Caco-2 (cell line): ENCODE measurements around the gene C1orf141. TPM values are rescaled to one million over a fixed set of nuclear protein-coding genes. Genes with fewer than 3 reads are reported as not detected.
A peak's percentile ranks its signal among the peaks of the same experiment; 100 is the strongest.

Source experiments
- BruUV-seq: library from RNA; stranded (reverse); fragments of 400-500 nt; replicated peaks from 2 replicates; lab custom pipeline; 2021; lab: Mats Ljungman, UMichigan
- CTCF ChIA-PET: fragments of 300-600 bp; sonication (Branson Sonifier 250); formaldehyde crosslinking; loops from one replicate; lab custom pipeline; 2022; ENCODE audit warnings: antibody characterized with exemption; lab: Charles Lee
- POLR2A ChIA-PET: fragments of 300-600 bp; sonication (Branson Sonifier 250); formaldehyde crosslinking; loops from one replicate; lab custom pipeline; 2022; ENCODE audit warnings: antibody characterized with exemption; lab: Charles Lee
- DNase-seq, 2 experiments: peaks; one replicate each; pipeline versions ENCODE4 v3.0.0 to v3.0.0-alpha.2; 2020 to 2022
- H3K27me3 ChIP-seq: replicated peaks from 2 replicates; pipeline ENCODE4 v1.6.0; 2011; ENCODE audit warnings: low read length; ENCODE audit not compliant: control insufficient read depth, insufficient read depth
- H3K36me3 ChIP-seq: 2 replicates; pipeline ENCODE4 v1.5.1; 2011; ENCODE audit warnings: low read length; ENCODE audit not compliant: control insufficient read depth, insufficient read depth
- H3K4me1 ChIP-seq: fragments of 250-450 bp; sonication (Bioruptor Pico); 2 replicates; pipeline ENCODE4 v1.5.1; 2020; ENCODE audit warnings: mild to moderate bottlenecking
- H3K4me3 ChIP-seq: 2 replicates; pipeline ENCODE4 v1.5.1; 2011; ENCODE audit warnings: low read depth, mild to moderate bottlenecking, control low read depth, low read length
- H3K9me3 ChIP-seq: fragments of 250-450 bp; sonication (Bioruptor Pico); 2 replicates; pipeline ENCODE4 v1.5.1; 2020; ENCODE audit warnings: mild to moderate bottlenecking, moderate library complexity
- H3K27ac Mint-ChIP-seq: one replicate; pipeline ENCODE4 v1.8.0; 2022; ENCODE audit warnings: mixed read lengths; ENCODE audit not compliant: unreplicated experiment
- H3K27me3 Mint-ChIP-seq: one replicate; pipeline ENCODE4 v1.8.0; 2022; ENCODE audit warnings: mixed read lengths; ENCODE audit not compliant: insufficient read depth, unreplicated experiment
- H3K36me3 Mint-ChIP-seq: one replicate; pipeline ENCODE4 v1.8.0; 2022; ENCODE audit warnings: mild to moderate bottlenecking, mixed read lengths; ENCODE audit not compliant: insufficient read depth, unreplicated experiment
- H3K4me1 Mint-ChIP-seq: one replicate; pipeline ENCODE4 v1.8.0; 2022; ENCODE audit warnings: low read depth, mixed read lengths; ENCODE audit not compliant: unreplicated experiment
- H3K4me3 Mint-ChIP-seq: one replicate; pipeline ENCODE4 v1.8.0; 2022; ENCODE audit warnings: mild to moderate bottlenecking, moderate library complexity, mixed read lengths; ENCODE audit not compliant: unreplicated experiment
- H3K9me3 Mint-ChIP-seq: one replicate; pipeline ENCODE4 v1.8.0; 2022; ENCODE audit warnings: mixed read lengths; ENCODE audit not compliant: unreplicated experiment
- intact Hi-C: fragments of 100-400 bp; cut with micrococcal nuclease; formaldehyde crosslinking; loops from one replicate; pipeline ENCODE4 v1.10.0; 2022; ENCODE audit not compliant: unreplicated experiment
- total RNA-seq: library from RNA; stranded (reverse); gene quantifications from 2 replicates; pipeline ENCODE4 v1.2.3, GENCODE V29; 2022
- TF ChIP-seq, protein P1 (sequence below), 2 experiments: fragments of 200-600 bp in 1 of 2; IDR thresholded peaks; 1 replicate in 1 of 2; 2 replicates in 1 of 2; pipeline versions ENCODE4 v1.5.1 to v1.8.0; 2011 to 2022; ENCODE audit warnings: antibody characterized with exemption in 1 of 2, control low read depth in 1 of 2, inconsistent platforms in 1 of 2, low read depth in 1 of 2, low read length in 1 of 2, mild to moderate bottlenecking in 1 of 2, moderate library complexity in 1 of 2; ENCODE audit not compliant: insufficient read depth in 1 of 2, severe bottlenecking in 1 of 2, unreplicated experiment in 1 of 2

Gene C1orf141
- total RNA-seq, 1 experiment from 2014 or later, result not detected

GRCh38 chr1:67058242-67058641 lies 76.5 kb downstream of the C1orf141 start:
- H3K4me3 ChIP-seq, result no peak overlapping the region
- no peaks in the 10 kb centered on the region for H3K36me3 ChIP-seq
- peaks cover 5% of the 10 kb centered on the region for H3K36me3 Mint-ChIP-seq
- H3K9me3 ChIP-seq, result no peaks in the 10 kb centered on the region
- H3K4me1 ChIP-seq, result peaks cover 3% of the 10 kb centered on the region; the same call in 1 of the 2 replicates
- ChIA-PET POLR2A (no interaction called here), CTCF (no interaction called here)
- peaks cover 7% of the 10 kb centered on the region for H3K4me1 Mint-ChIP-seq
- intact Hi-C loops, result loop anchor here (10.0 kb wide), 1 partner anchor 123 kb away; no protein-coding TSS in a partner anchor
- H3K27me3 ChIP-seq, result no peaks in the 10 kb centered on the region
- H3K27me3 Mint-ChIP-seq, result no peaks in the 10 kb centered on the region
- BruUV-seq, result no TSS peak
- no peak overlapping the region for H3K4me3 Mint-ChIP-seq
- no peak overlapping the region for H3K27ac Mint-ChIP-seq
- TF ChIP-seq, protein P1, sequence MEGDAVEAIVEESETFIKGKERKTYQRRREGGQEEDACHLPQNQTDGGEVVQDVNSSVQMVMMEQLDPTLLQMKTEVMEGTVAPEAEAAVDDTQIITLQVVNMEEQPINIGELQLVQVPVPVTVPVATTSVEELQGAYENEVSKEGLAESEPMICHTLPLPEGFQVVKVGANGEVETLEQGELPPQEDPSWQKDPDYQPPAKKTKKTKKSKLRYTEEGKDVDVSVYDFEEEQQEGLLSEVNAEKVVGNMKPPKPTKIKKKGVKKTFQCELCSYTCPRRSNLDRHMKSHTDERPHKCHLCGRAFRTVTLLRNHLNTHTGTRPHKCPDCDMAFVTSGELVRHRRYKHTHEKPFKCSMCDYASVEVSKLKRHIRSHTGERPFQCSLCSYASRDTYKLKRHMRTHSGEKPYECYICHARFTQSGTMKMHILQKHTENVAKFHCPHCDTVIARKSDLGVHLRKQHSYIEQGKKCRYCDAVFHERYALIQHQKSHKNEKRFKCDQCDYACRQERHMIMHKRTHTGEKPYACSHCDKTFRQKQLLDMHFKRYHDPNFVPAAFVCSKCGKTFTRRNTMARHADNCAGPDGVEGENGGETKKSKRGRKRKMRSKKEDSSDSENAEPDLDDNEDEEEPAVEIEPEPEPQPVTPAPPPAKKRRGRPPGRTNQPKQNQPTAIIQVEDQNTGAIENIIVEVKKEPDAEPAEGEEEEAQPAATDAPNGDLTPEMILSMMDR (IDR thresholded peaks at IDR 0.05; ENCODE audit: insufficient read depth in 1 of 2, low read depth in 1 of 2, low read length in 1 of 2, severe bottlenecking in 1 of 2, unreplicated experiment in 1 of 2), result no peak
- H3K9me3 Mint-ChIP-seq, result no peaks in the 10 kb centered on the region
- no peak for DNase-seq

DNA sequence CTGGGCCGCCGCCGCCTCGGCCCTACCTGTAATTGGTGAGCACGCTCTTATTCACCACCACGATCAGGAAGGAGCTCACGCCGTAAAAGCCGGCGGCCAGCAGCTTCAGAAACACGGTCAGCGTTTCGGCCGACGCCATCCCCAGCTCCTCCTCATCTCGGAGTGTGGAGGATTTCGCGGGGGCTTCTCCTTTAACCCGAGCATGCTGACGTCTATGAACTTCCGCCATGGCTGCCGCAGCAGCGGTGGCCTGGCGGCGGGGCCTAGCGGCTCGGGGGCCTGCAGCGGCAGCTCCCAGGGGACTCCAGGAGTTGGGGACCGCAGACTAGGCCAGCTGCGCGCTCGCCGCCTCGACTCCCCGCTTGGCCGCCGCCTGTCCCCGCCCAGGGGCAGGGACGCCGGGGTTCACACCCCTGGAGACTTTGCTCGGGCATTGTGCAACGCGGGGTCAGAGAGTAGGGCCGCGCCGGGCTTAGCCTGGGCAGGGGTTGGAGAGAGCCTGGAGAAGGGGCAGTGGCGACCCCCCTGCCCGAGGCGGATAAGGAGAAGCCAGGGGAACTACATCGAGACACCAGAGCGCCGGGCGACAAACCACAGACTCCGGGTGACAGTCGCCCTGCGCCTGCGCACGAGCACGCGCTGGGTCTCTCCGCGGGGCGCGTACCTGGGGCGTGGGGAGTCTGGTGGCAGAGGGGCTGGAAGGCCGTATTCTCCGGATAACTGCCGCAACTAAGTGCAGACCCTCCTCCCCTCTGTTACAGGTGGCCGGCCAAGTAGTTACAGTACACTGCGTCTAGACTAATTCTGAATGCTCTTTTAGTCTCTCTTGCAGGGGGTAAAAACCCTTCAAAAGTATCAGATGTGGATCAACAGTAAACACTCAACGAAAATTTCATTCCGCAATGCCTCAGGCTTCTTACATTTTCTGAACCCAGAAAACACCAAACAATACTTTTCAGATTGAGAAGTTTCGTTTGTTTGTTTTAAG lies 80.7 kb downstream of the C1orf141 start, which contains the start of gene SLC35D1:
SLC35D1 (minus strand) TSS at position 364 of the 988 bp plus-strand sequence; CDS start at position 229, 135 bp downstream.
- intact Hi-C loops, result loop anchor here (1.0 to 10.0 kb wide), 3 partner anchors 83 to 119 kb away; no protein-coding TSS in a partner anchor
- no peaks in the 10 kb centered on the region for H3K36me3 ChIP-seq
- H3K4me1 Mint-ChIP-seq, result peaks cover 3% of the 10 kb centered on the region
- BruUV-seq, result TSS peak; percentile 58
- peak within 1 kb of the TSS; percentile 83 for H3K4me3 Mint-ChIP-seq
- POLR2A ChIA-PET, result interaction anchor here (0.9 to 1.2 kb wide), 2 partner anchors 85 to 129 kb away, joined by 3 to 4 read pairs; partner anchors contain the start of genes DNAI4 and MIER1
- DNase-seq, result peak; percentile 84 to 88
- peaks cover 10% of the 10 kb centered on the region for H3K36me3 Mint-ChIP-seq
- no peaks in the 10 kb centered on the region for H3K9me3 ChIP-seq
- peak within 1 kb of the TSS; percentile 87 for H3K27ac Mint-ChIP-seq
- H3K4me1 ChIP-seq, result peaks cover 9% of the 10 kb centered on the region; the same call in 1 of the 2 replicates
- no peaks in the 10 kb centered on the region for H3K9me3 Mint-ChIP-seq
- TF ChIP-seq, protein P1 (IDR thresholded peaks at IDR 0.05; ENCODE audit: insufficient read depth in 1 of 2, low read depth in 1 of 2, low read length in 1 of 2, severe bottlenecking in 1 of 2, unreplicated experiment in 1 of 2), result no peak
- H3K4me3 ChIP-seq, result peak within 1 kb of the TSS; percentile 77
- no peaks in the 10 kb centered on the region for H3K27me3 ChIP-seq
- no peaks in the 10 kb centered on the region for H3K27me3 Mint-ChIP-seq
- CTCF ChIA-PET, result interaction anchor here (0.5 kb wide), 1 partner anchor 96 kb away, joined by 3 read pairs; no protein-coding TSS in a partner anchor

GRCh38 chr1:67053535-67053784 lies 81.3 kb downstream of the C1orf141 start:
- Mint-ChIP-seq H3K9me3 (no peaks in the 10 kb centered on the region), H3K27ac (peak overlapping the region; percentile 87), H3K4me3 (peak overlapping the region; percentile 83), H3K4me1 (no peaks in the 10 kb centered on the region), H3K27me3 (no peaks in the 10 kb centered on the region), H3K36me3 (peaks cover 10% of the 10 kb centered on the region)
- Histone ChIP-seq H3K4me3 (peak overlapping the region; percentile 77), H3K9me3 (no peaks in the 10 kb centered on the region), H3K4me1 (peaks cover 9% of the 10 kb centered on the region; the same call in 1 of the 2 replicates), H3K36me3 (no peaks in the 10 kb centered on the region), H3K27me3 (no peaks in the 10 kb centered on the region)
- ChIA-PET CTCF (no interaction called here), POLR2A (interaction anchor here (0.9 to 1.2 kb wide), 2 partner anchors 86 to 129 kb away, joined by 3 to 4 read pairs; partner anchors contain the start of genes DNAI4 and MIER1)
- TF ChIP-seq, protein P1 (IDR thresholded peaks at IDR 0.05; ENCODE audit: insufficient read depth in 1 of 2, low read depth in 1 of 2, low read length in 1 of 2, severe bottlenecking in 1 of 2, unreplicated experiment in 1 of 2), result no peak
- BruUV-seq, result no TSS peak
- peak; percentile 63 to 70 for DNase-seq
- intact Hi-C loops, result loop anchor here (1.0 to 10.0 kb wide), 2 partner anchors 96 to 119 kb away; no protein-coding TSS in a partner anchor
